K562 (cell line): ENCODE results near the gene ARMC7. TPM values are rescaled to one million over a fixed set of nuclear protein-coding genes. Genes with fewer than 3 reads are reported as not detected.

ENCODE experiments used
- JUND ChIP-seq, 2 experiments: IDR thresholded peaks; 2 replicates in 1 of 2; 3 replicates in 1 of 2; pipeline ENCODE4 v1.6.1; 2011; ENCODE audit warnings: borderline replicate concordance in 2 of 2, low read depth in 2 of 2, low read length in 2 of 2, improper control_type of control experiment in 1 of 2, missing biosample characterization in 1 of 2, missing genetic modification characterization in 1 of 2, missing genetic modification reagents in 1 of 2
- KDM2B ChIP-seq: fragments of 250-450 bp; sonication (Bioruptor Pico); IDR thresholded peaks from 2 replicates; pipeline ENCODE4 v1.8.0; 2021; ENCODE audit warnings: mild to moderate bottlenecking, moderate library complexity
- KLF16 ChIP-seq: IDR thresholded peaks from 2 replicates; pipeline ENCODE4 v1.6.1; 2016; ENCODE audit warnings: antibody characterized with exemption
- MAZ ChIP-seq, 2 experiments: fragments of 450-650 bp in 1 of 2; sonication (generic) in 1 of 2; formaldehyde crosslinking; IDR thresholded peaks in 1 of 2; conservative IDR thresholded peaks in 1 of 2; 2 replicates each; pipeline versions ENCODE4 v1.4.0 to v1.5.0; 2020; ENCODE audit warnings: mild to moderate bottlenecking in 1 of 2, missing genetic modification reagents in 1 of 2
- PCBP1 ChIP-seq: fragments of 200-400 bp; formaldehyde crosslinking; IDR thresholded peaks from 2 replicates; pipeline ENCODE4 v1.6.1; 2018; ENCODE audit warnings: mild to moderate bottlenecking, low read depth, low read length; ENCODE audit not compliant: poor library complexity, severe bottlenecking
- POLR2A ChIP-seq: fragments of 450-650 bp; conservative IDR thresholded peaks from 2 replicates; pipeline ENCODE4 v1.6.1; 2016
- POLR2B ChIP-seq: fragments of 450-650 bp; IDR thresholded peaks from 2 replicates; pipeline ENCODE4 v1.6.1; 2018; ENCODE audit warnings: low read depth; ENCODE audit not compliant: partially characterized antibody
- POLR2G ChIP-seq: fragments of 200-400 bp; formaldehyde crosslinking; IDR thresholded peaks from 2 replicates; pipeline ENCODE4 v1.6.1; 2017; ENCODE audit warnings: low read depth, mild to moderate bottlenecking, antibody characterized with exemption, low read length, moderate library complexity
- TCF7L2 ChIP-seq: fragments of 150-350 bp; IDR thresholded peaks from 2 replicates; pipeline ENCODE4 v1.6.1; 2016; ENCODE audit warnings: low read depth, mild to moderate bottlenecking, low read length, moderate library complexity
- ZKSCAN1 ChIP-seq: fragments of 150-350 bp; IDR thresholded peaks from 2 replicates; pipeline ENCODE4 v1.6.1; 2016; ENCODE audit warnings: low read depth, low read length
- ZNF121 ChIP-seq: sonication (generic); formaldehyde crosslinking; conservative IDR thresholded peaks from 2 replicates; pipeline ENCODE4 v1.8.0; 2022; ENCODE audit warnings: missing genetic modification reagents
- ZNF239 ChIP-seq: fragments of 250-450 bp; sonication (Bioruptor Pico); IDR thresholded peaks from 2 replicates; pipeline ENCODE4 v1.4.0; 2020; ENCODE audit warnings: mild to moderate bottlenecking
- ZNF77 ChIP-seq: fragments of 250-450 bp; sonication (Bioruptor Pico); IDR thresholded peaks from 2 replicates; pipeline ENCODE4 v1.5.0; 2020
- polyA plus RNA-seq, 8 experiments: library from polyadenylated mRNA; depleted of rRNA in 4 of 8; stranded (reverse) in 5 of 8; unstranded in 3 of 8; fragments of >200 nt; fragmentation: Nextera tagmentation in 2 of 8; fragmentation: Illumina TruSeq in 1 of 8; extraction: Ambion mirVana in 2 of 8; extraction: Trizol in 1 of 8; gene quantifications; 2 replicates each; pipeline versions ENCODE4 v1.2.1 to v1.2.3, GENCODE V29; 2011 to 2014; ENCODE audit warnings: inconsistent platforms in 1 of 8, missing spikeins in 1 of 8
- total RNA-seq, 7 experiments: library from RNA; depleted of rRNA in 6 of 7; stranded (reverse); fragments of >200 nt in 6 of 7; fragmentation: Illumina TruSeq in 2 of 7; extraction: Trizol in 2 of 7; gene quantifications; 2 replicates each; pipeline versions ENCODE4 v1.2.1 to v1.2.3, GENCODE V29; 2011 to 2021; ENCODE audit warnings: low replicate concordance in 1 of 7
- TF ChIP-seq, protein P1 (sequence below): sonication (generic); formaldehyde crosslinking; IDR thresholded peaks from 2 replicates; pipeline ENCODE4 v1.8.0; 2022; ENCODE audit warnings: missing genetic modification reagents, mild to moderate bottlenecking, borderline replicate concordance
- TF ChIP-seq, protein P2 (sequence below): fragments of 250-450 bp; sonication (Bioruptor Pico); IDR thresholded peaks from 2 replicates; pipeline ENCODE4 v1.8.0; 2021; ENCODE audit warnings: moderate library complexity, mild to moderate bottlenecking, inconsistent platforms
- TF ChIP-seq, protein P3 (sequence below), 2 experiments: fragments of 450-650 bp in 1 of 2; sonication (generic) in 1 of 2; formaldehyde crosslinking in 1 of 2; IDR thresholded peaks; 2 replicates each; pipeline versions ENCODE4 v1.7.1 to v1.9.0; 2016 to 2022; ENCODE audit warnings: inconsistent platforms in 1 of 2, mild to moderate bottlenecking in 1 of 2, missing genetic modification reagents in 1 of 2

Gene ARMC7
- total and polyA plus RNA-seq, 9 of the 15 experiments (the other 6 are each of a cell fraction or from before 2014, with no cell fraction given): 1.4 to 15.2 (median 5.9) TPM

DNA sequence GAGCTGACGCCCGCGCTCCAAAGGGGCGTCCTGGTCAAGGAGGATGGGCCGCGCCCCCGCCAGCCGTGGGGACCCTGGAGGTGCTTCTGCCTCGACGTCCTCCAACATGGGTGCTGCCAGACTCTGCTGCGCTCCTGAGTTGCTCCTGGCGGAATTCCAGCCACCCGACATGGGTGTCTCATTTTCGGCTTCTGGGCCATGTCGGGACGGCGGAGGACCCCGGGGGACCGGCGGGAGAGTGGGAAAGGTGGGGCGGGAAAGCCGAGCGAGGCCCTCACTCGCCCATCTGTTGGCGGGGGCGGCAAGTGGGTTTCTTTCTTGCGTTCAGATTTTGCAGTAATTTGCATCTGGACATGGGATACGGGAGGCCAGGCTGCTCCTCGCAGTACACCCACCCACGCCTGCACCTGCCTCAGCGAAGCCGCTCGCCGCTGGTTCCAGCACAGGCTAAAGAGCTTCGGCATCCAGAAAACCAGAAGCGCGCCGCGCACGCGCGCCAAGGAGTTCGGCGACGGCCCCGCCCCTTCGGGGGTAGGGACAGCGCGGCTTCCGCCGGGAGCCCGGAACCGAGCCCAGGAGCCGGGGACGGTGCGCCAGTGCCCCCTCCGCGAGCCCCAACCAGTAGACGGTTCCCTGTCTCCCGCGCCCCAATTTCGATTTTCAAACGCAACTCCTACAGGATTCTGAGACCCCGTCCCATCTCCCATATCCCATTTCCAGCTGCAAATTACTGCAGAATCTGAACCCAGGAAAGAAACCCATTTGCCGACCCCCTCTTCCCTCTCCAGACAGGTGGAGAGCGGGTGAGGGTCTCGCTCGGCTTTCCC lies at the start of gene ARMC7 (continued):
- TF ChIP-seq, protein P1, sequence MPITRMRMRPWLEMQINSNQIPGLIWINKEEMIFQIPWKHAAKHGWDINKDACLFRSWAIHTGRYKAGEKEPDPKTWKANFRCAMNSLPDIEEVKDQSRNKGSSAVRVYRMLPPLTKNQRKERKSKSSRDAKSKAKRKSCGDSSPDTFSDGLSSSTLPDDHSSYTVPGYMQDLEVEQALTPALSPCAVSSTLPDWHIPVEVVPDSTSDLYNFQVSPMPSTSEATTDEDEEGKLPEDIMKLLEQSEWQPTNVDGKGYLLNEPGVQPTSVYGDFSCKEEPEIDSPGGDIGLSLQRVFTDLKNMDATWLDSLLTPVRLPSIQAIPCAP (CRISPR knock-in tag): no peak
- no peak for TF ChIP-seq KDM2B (CRISPR knock-in tag)
- 0 out of 2 replicates have a peak, but pooled peaks have one; percentile 20 for TF ChIP-seq ZKSCAN1
- TF ChIP-seq ZNF121 (CRISPR knock-in tag): no peak
- peak; percentile 24; the same call in 1 of the 2 replicates for TF ChIP-seq JUND (IDR thresholded peaks at IDR 0.05; ENCODE audit: borderline replicate concordance, low read depth, low read length)
- TF ChIP-seq JUND (tag; IDR thresholded peaks at IDR 0.05; ENCODE audit: borderline replicate concordance, low read depth, low read length): no peak; the same call in 2 of the 3 replicates
- TF ChIP-seq KLF16: no peak
- TF ChIP-seq PCBP1: peak; percentile 49
- TF ChIP-seq, protein P2, sequence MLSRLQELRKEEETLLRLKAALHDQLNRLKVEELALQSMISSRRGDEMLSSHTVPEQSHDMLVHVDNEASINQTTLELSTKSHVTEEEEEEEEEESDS (CRISPR knock-in tag): no peak
- no peak for TF ChIP-seq ZNF239 (CRISPR knock-in tag)
- TF ChIP-seq POLR2G: peak; percentile 92
- TF ChIP-seq, protein P3, sequence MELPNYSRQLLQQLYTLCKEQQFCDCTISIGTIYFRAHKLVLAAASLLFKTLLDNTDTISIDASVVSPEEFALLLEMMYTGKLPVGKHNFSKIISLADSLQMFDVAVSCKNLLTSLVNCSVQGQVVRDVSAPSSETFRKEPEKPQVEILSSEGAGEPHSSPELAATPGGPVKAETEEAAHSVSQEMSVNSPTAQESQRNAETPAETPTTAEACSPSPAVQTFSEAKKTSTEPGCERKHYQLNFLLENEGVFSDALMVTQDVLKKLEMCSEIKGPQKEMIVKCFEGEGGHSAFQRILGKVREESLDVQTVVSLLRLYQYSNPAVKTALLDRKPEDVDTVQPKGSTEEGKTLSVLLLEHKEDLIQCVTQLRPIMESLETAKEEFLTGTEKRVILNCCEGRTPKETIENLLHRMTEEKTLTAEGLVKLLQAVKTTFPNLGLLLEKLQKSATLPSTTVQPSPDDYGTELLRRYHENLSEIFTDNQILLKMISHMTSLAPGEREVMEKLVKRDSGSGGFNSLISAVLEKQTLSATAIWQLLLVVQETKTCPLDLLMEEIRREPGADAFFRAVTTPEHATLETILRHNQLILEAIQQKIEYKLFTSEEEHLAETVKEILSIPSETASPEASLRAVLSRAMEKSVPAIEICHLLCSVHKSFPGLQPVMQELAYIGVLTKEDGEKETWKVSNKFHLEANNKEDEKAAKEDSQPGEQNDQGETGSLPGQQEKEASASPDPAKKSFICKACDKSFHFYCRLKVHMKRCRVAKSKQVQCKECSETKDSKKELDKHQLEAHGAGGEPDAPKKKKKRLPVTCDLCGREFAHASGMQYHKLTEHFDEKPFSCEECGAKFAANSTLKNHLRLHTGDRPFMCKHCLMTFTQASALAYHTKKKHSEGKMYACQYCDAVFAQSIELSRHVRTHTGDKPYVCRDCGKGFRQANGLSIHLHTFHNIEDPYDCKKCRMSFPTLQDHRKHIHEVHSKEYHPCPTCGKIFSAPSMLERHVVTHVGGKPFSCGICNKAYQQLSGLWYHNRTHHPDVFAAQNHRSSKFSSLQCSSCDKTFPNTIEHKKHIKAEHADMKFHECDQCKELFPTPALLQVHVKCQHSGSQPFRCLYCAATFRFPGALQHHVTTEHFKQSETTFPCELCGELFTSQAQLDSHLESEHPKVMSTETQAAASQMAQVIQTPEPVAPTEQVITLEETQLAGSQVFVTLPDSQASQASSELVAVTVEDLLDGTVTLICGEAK (IDR thresholded peaks at IDR 0.05): peak; percentile 85
- TF ChIP-seq, protein P3 (CRISPR knock-in tag; IDR thresholded peaks at IDR 0.05): no peak
- peak; percentile 76 to 90 for TF ChIP-seq MAZ (CRISPR knock-in tag; conservative IDR thresholded peaks at IDR 0.05 in 1 of 2, IDR thresholded peaks at IDR 0.05 in 1 of 2)
- peak; percentile 79 for TF ChIP-seq POLR2A
- peak; percentile 67 for TF ChIP-seq POLR2B
- no peak for TF ChIP-seq ZNF77 (CRISPR knock-in tag)
- no peak for TF ChIP-seq TCF7L2
